ENCODE results near the gene TRIM22.
"Not testable (repeated sequence)": the region's sequence is repeated elsewhere in the genome, so short reads cannot be mapped to it uniquely, and the experiment has no call there.

DNA sequence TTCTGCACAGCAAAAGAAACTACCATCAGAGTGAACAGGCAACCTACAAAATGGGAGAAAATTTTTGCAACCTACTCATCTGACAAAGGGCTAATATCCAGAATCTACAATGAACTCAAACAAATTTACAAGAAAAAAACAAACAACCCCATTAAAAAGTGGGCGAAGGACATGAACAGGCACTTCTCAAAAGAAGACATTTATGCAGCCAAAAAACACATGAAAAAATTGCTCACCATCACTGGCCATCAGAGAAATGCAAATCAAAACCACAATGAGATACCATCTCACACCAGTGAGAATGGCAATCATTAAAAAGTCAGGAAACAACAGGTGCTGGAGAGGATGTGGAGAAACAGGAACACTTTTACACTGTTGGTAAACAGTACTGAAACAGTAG, 26.9 kb downstream of the TRIM22 start:
- TF ChIP-seq, protein P1, sequence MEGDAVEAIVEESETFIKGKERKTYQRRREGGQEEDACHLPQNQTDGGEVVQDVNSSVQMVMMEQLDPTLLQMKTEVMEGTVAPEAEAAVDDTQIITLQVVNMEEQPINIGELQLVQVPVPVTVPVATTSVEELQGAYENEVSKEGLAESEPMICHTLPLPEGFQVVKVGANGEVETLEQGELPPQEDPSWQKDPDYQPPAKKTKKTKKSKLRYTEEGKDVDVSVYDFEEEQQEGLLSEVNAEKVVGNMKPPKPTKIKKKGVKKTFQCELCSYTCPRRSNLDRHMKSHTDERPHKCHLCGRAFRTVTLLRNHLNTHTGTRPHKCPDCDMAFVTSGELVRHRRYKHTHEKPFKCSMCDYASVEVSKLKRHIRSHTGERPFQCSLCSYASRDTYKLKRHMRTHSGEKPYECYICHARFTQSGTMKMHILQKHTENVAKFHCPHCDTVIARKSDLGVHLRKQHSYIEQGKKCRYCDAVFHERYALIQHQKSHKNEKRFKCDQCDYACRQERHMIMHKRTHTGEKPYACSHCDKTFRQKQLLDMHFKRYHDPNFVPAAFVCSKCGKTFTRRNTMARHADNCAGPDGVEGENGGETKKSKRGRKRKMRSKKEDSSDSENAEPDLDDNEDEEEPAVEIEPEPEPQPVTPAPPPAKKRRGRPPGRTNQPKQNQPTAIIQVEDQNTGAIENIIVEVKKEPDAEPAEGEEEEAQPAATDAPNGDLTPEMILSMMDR (IDR thresholded peaks at IDR 0.05) = not testable (repeated sequence)
- TF ChIP-seq POLR2A, POLR2AphosphoS5 (IDR thresholded peaks at IDR 0.05): not testable (repeated sequence)
